WTC11 (cell line): ENCODE results near the gene CYB561A3.

Experiments
- KAT7 ChIP-seq: sonication (generic); formaldehyde crosslinking; IDR thresholded peaks from 2 replicates; pipeline ENCODE4 v1.8.1; 2023; ENCODE audit warnings: missing genetic modification reagents, mild to moderate bottlenecking, borderline replicate concordance
- SP1 ChIP-seq: sonication (generic); formaldehyde crosslinking; conservative IDR thresholded peaks from 2 replicates; pipeline ENCODE4 v1.8.1; 2022; ENCODE audit warnings: missing genetic modification reagents
- ZNF138 ChIP-seq: sonication (generic); formaldehyde crosslinking; conservative IDR thresholded peaks from 2 replicates; pipeline ENCODE4 v1.8.1; 2022; ENCODE audit warnings: mild to moderate bottlenecking, moderate library complexity, missing genetic modification reagents
- ZNF232 ChIP-seq: sonication (generic); formaldehyde crosslinking; IDR thresholded peaks from 2 replicates; pipeline ENCODE4 v1.8.0; 2022; ENCODE audit warnings: mild to moderate bottlenecking, missing genetic modification reagents
- ZNF416 ChIP-seq: fragments of 250-450 bp; sonication (Bioruptor Pico); IDR thresholded peaks from 2 replicates; pipeline ENCODE4 v1.9.0; 2021; ENCODE audit warnings: mild to moderate bottlenecking, inconsistent platforms
- TF ChIP-seq, protein P1 (sequence below): fragments of 200-600 bp; IDR thresholded peaks from 2 replicates; pipeline ENCODE4 v1.8.0; 2022; ENCODE audit warnings: antibody characterized with exemption
- TF ChIP-seq, protein P2 (sequence below): sonication (generic); formaldehyde crosslinking; IDR thresholded peaks from 2 replicates; pipeline ENCODE4 v1.8.1; 2023; ENCODE audit warnings: mild to moderate bottlenecking, missing genetic modification reagents, borderline replicate concordance

DNA sequence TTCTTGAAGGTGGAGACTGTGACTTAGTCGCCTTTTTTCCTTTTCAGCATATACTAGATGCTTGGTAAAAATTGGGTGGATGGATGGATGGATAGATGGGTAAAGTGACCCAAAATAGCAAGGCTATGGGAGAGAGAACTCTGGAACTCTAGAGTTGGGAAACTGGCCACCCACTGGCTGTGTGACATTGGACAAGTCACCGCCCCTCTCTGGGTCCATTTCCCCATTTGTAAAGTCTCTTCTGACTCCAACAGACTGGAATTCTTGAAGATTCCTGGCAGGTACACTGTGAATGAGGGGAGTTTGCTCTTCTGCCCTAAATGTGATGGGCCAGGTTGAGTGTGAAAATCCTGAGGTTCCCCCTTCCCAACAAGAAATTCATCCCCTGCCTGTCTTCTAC is 20.7 kb downstream of the CYB561A3 start:
- TF ChIP-seq, protein P1, sequence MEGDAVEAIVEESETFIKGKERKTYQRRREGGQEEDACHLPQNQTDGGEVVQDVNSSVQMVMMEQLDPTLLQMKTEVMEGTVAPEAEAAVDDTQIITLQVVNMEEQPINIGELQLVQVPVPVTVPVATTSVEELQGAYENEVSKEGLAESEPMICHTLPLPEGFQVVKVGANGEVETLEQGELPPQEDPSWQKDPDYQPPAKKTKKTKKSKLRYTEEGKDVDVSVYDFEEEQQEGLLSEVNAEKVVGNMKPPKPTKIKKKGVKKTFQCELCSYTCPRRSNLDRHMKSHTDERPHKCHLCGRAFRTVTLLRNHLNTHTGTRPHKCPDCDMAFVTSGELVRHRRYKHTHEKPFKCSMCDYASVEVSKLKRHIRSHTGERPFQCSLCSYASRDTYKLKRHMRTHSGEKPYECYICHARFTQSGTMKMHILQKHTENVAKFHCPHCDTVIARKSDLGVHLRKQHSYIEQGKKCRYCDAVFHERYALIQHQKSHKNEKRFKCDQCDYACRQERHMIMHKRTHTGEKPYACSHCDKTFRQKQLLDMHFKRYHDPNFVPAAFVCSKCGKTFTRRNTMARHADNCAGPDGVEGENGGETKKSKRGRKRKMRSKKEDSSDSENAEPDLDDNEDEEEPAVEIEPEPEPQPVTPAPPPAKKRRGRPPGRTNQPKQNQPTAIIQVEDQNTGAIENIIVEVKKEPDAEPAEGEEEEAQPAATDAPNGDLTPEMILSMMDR: no peak
- no peak for TF ChIP-seq ZNF232 (CRISPR knock-in tag)
- TF ChIP-seq, protein P2, sequence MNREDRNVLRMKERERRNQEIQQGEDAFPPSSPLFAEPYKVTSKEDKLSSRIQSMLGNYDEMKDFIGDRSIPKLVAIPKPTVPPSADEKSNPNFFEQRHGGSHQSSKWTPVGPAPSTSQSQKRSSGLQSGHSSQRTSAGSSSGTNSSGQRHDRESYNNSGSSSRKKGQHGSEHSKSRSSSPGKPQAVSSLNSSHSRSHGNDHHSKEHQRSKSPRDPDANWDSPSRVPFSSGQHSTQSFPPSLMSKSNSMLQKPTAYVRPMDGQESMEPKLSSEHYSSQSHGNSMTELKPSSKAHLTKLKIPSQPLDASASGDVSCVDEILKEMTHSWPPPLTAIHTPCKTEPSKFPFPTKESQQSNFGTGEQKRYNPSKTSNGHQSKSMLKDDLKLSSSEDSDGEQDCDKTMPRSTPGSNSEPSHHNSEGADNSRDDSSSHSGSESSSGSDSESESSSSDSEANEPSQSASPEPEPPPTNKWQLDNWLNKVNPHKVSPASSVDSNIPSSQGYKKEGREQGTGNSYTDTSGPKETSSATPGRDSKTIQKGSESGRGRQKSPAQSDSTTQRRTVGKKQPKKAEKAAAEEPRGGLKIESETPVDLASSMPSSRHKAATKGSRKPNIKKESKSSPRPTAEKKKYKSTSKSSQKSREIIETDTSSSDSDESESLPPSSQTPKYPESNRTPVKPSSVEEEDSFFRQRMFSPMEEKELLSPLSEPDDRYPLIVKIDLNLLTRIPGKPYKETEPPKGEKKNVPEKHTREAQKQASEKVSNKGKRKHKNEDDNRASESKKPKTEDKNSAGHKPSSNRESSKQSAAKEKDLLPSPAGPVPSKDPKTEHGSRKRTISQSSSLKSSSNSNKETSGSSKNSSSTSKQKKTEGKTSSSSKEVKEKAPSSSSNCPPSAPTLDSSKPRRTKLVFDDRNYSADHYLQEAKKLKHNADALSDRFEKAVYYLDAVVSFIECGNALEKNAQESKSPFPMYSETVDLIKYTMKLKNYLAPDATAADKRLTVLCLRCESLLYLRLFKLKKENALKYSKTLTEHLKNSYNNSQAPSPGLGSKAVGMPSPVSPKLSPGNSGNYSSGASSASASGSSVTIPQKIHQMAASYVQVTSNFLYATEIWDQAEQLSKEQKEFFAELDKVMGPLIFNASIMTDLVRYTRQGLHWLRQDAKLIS (CRISPR knock-in tag): no peak
- no peak for TF ChIP-seq ZNF416 (CRISPR knock-in tag)
- TF ChIP-seq SP1 (CRISPR knock-in tag): no peak
- no peak for TF ChIP-seq ZNF138
- no peak for TF ChIP-seq KAT7
